ENCODE measurements around the gene SMAD7.
A peak's percentile ranks its signal among the peaks of the same experiment; 100 is the strongest.

Gene SMAD7

DNA sequence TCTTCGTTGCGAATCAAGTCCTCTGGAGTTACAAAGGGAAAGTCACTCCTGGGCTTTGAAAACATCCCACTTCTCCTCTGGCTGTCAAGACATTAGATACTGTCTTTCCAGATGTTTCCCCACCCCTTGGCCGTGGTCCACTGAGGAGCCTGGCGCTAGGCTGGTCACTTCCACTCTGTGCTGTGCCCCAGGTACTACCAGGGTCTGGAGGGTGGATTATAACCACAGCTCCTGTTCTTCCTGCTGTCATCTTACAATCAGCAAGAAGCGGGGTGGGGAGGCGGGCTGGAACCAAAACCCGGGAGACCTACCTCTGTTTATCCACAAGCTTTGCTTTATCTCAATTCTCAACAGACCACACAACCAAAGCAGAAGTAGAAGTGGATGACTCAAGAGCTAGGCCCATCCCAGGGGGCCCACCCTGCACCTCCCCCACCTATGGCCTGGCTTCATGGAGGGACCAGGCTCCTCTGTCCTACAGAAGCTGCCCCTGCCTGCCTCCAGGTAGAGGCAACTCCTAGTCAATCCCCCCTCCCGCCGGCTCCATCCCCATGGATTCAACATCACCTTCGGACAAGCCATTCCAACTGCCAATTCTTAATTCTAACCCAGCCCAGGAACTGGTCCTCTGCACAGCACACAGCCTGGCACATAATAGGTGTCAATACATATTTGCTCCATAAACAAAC, 17.8 kb downstream of the SMAD7 start:
- FAIRE-seq (no peak), DNase-seq (ENCODE audit: insufficient read length, low spot score) (no peak)

DNA sequence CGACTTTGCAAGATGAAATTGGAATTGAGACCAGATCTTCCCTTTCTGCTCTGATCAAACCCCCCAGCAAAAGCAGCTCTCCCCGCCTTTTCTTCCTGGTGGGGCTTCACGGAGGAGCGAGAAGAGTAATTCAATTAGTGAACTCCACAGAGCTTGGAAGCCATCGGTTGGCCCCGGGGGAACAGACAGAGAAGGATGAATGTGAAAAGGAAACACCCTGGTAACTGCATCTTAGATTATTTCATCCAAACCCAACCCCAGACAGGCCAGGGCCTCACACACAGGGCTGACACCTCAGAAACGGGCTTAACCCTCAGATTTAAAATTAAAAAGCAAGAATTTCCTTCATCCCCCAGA, 18.3 kb downstream of the SMAD7 start:
- FAIRE-seq (no peak), DNase-seq (ENCODE audit: insufficient read length, low spot score) (no peak)

- DNase-seq (ENCODE audit: insufficient read length, low spot score) = no peak
- no peak for FAIRE-seq
Measured at GRCh38 chr18:48931680-48932461, 18.9 kb downstream of the SMAD7 start.

DNA sequence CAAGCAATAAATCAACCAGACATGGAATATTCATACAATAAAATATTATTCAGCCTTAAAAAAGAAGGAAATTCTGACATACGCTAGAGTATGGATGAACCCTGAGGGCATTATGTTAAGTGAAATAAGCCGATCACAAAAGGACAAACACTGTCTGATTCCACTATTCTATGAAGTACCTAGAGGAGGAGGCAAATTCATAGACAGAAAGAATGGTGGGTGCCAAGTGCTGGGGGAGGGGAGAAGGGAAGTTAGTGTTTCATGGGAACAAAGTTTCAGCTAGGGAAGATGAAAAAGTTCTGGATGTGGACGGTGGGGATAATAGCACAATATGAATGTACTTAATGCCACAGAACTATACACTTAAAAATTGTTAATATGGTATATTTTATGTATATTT, 19.8 kb downstream of the SMAD7 start:
- DNase-seq (ENCODE audit: insufficient read length, low spot score) (no peak), FAIRE-seq (no peak)

DNA sequence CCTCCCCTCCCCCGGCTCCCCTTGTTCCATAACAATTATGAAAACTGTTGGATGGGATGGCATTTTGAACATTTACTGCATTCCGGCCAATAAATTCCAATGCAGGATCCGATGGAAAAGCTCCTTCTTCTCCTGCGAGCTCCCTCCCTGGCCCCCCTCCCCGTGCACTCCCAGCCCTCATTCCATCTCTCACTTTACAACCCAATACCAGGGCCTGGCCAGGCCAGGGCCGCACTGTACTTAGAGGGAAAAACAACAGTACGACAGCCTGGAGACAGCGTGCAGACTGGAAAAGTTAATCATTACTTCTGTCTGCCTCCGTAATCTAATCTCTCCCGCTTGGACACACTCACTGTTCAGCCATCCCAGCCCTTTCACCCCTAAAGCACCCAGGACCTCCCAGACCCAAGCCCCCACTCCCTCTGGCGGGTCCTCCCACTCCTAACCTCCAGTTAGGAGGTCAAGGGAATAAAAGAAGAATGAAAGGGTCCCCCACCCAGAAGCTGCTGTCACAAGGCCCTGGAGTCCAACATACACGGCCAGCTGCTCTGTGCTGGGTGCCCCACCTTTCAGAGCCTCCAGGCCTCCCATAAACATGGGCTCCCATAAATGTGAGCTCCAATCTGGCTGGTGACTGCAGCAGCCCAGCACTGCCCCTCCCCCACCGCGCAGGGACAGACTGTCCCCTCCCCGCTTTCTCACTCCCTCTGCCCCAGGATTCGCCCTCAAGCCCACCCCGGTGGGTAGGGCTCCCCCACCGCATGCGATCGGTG, 20.6 kb downstream of the SMAD7 start:
- DNase-seq (ENCODE audit: insufficient read length, low spot score) = peak; percentile 56
- FAIRE-seq = peak; percentile 33

- FAIRE-seq (no peak), DNase-seq (ENCODE audit: insufficient read length, low spot score) (no peak)
Measured at GRCh38 chr18:48929212-48929612, 21.6 kb downstream of the SMAD7 start.

DNA sequence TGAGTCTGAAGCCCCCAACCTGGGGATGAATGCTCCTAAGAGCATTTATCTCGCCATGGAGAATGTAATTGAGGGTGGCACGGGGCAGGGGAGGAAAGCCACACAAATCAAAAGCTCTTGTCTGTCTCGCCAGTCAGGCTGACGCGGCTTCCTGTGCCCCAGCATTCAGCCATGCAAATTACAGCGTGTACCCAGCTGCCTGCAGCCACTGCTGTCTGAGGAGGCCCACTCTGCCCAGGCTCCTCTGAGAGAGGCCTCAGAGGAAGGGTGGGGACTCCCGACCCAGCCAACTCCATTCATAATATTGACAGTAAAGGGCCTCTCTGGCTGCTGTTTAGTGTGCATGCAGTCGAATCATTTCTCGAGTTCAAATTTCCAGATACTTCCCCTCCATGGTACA, 22.0 kb downstream of the SMAD7 start:
- DNase-seq (ENCODE audit: insufficient read length, low spot score) (no peak), FAIRE-seq (no peak)

DNA sequence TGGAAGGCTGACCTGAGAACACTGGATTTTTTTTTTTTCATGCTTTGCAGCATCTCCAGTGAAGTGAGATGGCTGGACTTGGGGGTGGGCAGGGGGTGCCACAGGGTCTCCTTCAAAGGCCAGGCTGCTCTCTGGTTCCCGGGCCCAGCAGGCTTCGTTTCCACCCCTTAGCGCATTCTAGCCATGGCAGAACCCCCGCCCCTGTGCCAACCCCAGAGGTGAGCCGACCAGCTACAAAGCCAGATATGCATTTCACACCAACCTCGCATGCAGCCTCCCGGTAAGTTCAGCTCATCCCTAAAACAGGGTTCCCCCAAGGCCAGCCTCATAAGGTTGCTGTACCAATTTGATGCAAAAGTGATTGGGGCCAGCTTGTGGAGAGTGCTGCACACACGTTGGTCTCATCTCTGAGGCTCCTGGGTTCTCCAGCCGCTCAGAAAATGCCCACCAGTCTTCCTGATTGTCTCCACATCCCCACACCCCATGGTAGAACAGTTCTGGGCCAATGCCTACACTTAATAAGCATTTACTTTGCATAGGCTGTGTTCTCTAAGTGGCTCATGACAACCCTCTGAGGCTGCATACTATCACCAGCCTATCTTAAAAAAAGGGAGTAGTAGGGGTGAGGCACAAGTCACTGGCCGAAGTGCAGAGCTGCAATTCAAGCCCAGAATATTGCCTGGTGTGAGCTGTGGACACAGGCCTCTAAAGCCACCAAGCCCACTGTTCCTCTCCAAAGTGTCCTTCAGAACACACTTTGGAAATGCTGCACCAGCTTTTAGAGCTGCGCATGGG, 23.3 kb downstream of the SMAD7 start:
- FAIRE-seq (no peak), DNase-seq (ENCODE audit: insufficient read length, low spot score) (no peak)

- FAIRE-seq (no peak), DNase-seq (ENCODE audit: insufficient read length, low spot score) (no peak)
Measured at GRCh38 chr18:48926420-48926857, 24.3 kb downstream of the SMAD7 start.

GRCh38 chr18:48925491-48925780, 25.3 kb downstream of the SMAD7 start:
- FAIRE-seq (no peak), DNase-seq (ENCODE audit: insufficient read length, low spot score) (no peak)

DNA sequence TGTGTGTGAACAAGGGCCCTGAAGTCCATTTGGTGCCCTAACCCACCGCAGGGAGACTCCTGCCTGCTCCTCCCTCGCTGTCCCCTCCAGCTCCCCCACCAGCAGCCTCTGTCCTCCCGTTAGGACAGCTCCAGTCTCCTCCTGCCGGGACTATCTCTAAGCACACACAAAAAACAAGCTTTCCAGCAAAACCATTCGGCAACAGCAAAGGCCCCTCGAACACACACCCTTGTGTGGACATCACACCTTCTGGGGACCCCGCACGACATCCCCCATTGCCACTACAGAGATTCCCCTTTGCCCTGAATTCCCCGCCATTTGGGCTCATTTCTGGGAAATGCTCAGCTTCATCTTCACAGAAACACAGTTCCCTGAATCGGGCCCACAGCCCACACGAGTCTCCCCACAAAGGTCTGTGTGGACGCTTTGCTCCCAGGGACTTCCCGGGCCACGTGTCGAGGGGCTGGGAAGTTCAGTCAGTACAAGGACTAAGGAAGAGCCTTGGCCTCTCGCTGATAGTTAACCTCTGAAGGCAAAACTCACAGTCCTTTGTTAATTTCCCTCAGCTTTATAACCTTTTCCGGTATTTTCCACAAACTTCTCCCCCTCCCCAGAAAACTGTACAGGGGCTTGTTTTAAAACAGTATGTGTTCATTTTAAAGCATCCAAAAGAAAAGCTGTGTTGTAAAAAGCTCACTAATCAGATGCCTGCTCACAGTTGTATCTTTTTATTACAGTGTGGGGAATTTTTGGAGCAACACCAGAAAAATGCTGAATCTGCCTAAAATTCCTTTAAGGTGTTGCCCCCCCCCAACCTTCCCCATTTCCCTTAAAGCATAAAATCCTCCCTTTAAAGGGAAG, 25.9 kb downstream of the SMAD7 start:
- DNase-seq (ENCODE audit: insufficient read length, low spot score) = no peak
- FAIRE-seq = no peak

GRCh38 chr18:48923746-48924629, 26.8 kb downstream of the SMAD7 start:
- DNase-seq (ENCODE audit: insufficient read length, low spot score) = no peak
- FAIRE-seq = no peak

GRCh38 chr18:48922801-48923730, 27.7 kb downstream of the SMAD7 start:
- DNase-seq (ENCODE audit: insufficient read length, low spot score) = peak; percentile 86
- FAIRE-seq = no peak

DNA sequence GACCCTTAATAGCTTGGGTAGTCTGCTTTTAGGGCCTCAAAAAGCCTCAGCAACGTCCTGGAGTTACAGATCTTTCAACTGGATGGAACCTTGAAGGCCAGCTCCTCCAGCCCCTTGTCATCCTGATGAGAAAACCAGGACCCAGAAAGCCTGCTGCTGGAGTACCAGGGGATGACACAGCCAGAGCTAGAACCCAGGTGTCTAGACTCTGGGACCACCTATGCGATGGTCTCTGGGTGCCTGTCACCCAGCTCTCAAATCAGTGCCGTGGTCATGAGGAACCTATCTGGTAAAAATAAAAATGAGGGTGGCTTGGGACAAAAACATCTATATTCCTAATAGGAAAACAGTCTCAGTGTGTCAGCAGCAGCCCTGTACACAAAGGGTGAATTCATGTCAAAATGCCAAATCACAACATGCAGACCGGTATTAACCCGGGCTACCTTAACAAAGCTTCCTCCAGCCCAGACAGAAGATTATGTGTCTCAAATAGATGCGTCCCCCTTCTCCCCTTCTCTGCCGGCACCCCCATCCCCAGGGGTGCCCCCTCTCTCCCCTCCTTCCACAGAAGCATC, 28.5 kb downstream of the SMAD7 start:
- no peak for FAIRE-seq
- no peak for DNase-seq (ENCODE audit: insufficient read length, low spot score)

GRCh38 chr18:48921305-48922225, 29.2 kb downstream of the SMAD7 start:
- DNase-seq (ENCODE audit: insufficient read length, low spot score) (no peak), FAIRE-seq (no peak)

GRCh38 chr18:48920408-48921038, 30.2 kb downstream of the SMAD7 start:
- DNase-seq (ENCODE audit: insufficient read length, low spot score) = no peak
- FAIRE-seq = no peak

All from HTR-8/SVneo (cell line).